Vagina (tissue), 2 donors: ENCODE data around the gene STRA6.

Experiments used
- POLR2A ChIP-seq, 2 donors: fragments of 450-650 bp; IDR thresholded peaks; one replicate each; pipeline ENCODE4 v1.6.1; 2017; ENCODE audit warnings: antibody characterized with exemption in 2 of 2, mild to moderate bottlenecking in 2 of 2, moderate library complexity in 2 of 2
- POLR2AphosphoS5 ChIP-seq, 2 donors: sonication (generic); formaldehyde crosslinking; IDR thresholded peaks; one replicate each; pipeline ENCODE4 v1.9.0; 2017; ENCODE audit warnings: antibody characterized with exemption in 2 of 2, mild to moderate bottlenecking in 2 of 2, low read depth in 1 of 2; ENCODE audit not compliant: insufficient read depth in 1 of 2
- TF ChIP-seq, protein P1 (sequence below), 3 experiments: fragments of 450-650 bp in 2 of 3; fragments of 200-600 bp in 1 of 3; sonication (generic) in 1 of 3; IDR thresholded peaks; one replicate each; pipeline ENCODE4 v1.5.1; 2017 to 2019; ENCODE audit warnings: antibody characterized with exemption in 3 of 3, mild to moderate bottlenecking in 2 of 3, moderate library complexity in 2 of 3

- TF ChIP-seq, protein P1, sequence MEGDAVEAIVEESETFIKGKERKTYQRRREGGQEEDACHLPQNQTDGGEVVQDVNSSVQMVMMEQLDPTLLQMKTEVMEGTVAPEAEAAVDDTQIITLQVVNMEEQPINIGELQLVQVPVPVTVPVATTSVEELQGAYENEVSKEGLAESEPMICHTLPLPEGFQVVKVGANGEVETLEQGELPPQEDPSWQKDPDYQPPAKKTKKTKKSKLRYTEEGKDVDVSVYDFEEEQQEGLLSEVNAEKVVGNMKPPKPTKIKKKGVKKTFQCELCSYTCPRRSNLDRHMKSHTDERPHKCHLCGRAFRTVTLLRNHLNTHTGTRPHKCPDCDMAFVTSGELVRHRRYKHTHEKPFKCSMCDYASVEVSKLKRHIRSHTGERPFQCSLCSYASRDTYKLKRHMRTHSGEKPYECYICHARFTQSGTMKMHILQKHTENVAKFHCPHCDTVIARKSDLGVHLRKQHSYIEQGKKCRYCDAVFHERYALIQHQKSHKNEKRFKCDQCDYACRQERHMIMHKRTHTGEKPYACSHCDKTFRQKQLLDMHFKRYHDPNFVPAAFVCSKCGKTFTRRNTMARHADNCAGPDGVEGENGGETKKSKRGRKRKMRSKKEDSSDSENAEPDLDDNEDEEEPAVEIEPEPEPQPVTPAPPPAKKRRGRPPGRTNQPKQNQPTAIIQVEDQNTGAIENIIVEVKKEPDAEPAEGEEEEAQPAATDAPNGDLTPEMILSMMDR (IDR thresholded peaks at IDR 0.05), result no peak
- TF ChIP-seq POLR2AphosphoS5 (IDR thresholded peaks at IDR 0.05; ENCODE audit: insufficient read depth in 1 of 2, low read depth in 1 of 2), result no peak
- no peak for TF ChIP-seq POLR2A (IDR thresholded peaks at IDR 0.05)
Observed at GRCh38 chr15:74147051-74147450, 55.5 kb downstream of the STRA6 start.
